Measurements from ENCODE around the gene PCGF1. TPM values are rescaled to one million over a fixed set of nuclear protein-coding genes. Genes with fewer than 3 reads are reported as not detected.

The PCGF1 gene
- total RNA-seq, 1 experiment from 2014 or later, result 39.9 TPM

DNA sequence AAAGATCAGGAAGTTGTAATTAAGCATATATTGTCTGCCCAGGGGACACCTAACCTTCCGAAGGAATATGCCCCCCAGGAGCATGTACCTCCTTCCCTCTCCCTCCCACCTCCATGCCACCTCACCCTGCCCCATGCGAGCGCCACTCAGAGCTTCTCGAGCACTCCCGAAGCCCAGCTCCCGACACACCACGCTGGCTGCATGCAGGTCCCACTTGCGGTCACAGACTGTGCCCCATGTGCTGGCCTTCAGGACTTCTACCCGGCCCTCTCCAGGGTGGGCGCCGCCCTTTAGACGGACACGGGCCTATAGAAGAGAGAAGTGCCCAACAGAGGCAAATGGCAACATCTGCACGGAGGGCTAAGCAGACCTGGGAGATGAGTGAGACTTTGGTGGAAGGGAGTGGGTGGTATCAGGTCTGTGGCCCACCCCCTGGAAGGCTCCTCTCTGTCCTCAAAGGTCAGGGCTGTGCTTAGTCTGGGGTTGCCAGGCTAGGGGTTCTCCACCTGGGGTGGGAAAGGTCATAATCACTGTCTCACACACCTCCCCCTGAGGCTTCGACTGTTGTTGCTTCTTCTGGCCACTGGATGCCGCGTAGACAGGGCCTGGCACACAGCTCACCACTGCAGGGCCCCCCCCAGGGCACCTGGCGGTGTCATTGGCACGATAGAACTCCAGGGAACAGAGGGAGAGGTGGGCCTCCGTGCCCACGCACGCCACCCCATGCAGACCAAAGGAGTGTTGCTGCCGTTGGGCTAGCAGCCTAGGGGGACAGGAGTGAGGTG, 28.9 kb upstream of the PCGF1 start:
- intact Hi-C loops (cut with micrococcal nuclease), result no loop called here
- CTCF ChIA-PET, result no interaction called here
- POLR2A ChIA-PET, result no interaction called here

DNA sequence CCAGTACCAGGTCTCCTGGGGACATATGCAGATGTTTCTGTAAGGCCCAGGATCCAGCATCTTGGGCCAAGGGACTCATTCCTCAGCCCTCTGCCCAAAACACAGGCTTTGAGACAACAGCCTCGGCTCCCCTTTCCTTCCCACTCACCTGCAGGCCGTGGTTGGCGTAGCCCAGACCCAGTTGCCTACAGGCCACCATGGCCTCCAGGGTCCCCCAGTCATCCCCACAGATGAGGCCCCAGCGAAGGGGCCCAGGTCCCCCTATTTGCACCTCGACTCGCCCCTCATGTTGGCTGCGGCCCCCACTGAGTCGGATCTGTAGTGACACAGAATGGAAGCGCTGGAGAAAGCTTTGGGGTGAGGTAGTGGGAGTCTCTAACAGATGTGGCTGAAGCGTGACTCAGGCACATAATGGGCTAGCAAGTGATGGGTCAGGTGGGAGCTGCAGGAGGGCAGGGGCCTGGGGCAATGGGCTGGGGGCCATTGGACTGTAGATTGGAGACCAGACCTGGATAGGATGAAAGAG, 28.0 kb upstream of the PCGF1 start:
- Histone ChIP-seq H3K4me2 (ENCODE audit: low read length) (no peak overlapping the region), H3K9me3 (ENCODE audit: control insufficient read depth in 1 of 2, insufficient read depth in 1 of 2, low read depth in 1 of 2, low read length in 2 of 2) (no peaks in the 10 kb centered on the region), H3K4me1 (ENCODE audit: control insufficient read depth in 1 of 2, insufficient read depth in 2 of 2, low read length in 2 of 2) (peaks cover 6 to 10% of the 10 kb centered on the region in 2 experiments), H3K27ac (ENCODE audit: low read depth, low read length) (no peak overlapping the region), H3K36me3 (ENCODE audit: control insufficient read depth in 1 of 2, insufficient read depth in 2 of 2, low read length in 2 of 2) (no peaks in the 10 kb centered on the region; a peak in 1 of 4 replicates), H3K27me3 (ENCODE audit: insufficient read depth, low read length) (no peaks in the 10 kb centered on the region), H3K79me2 (ENCODE audit: insufficient read depth, low read length) (peaks cover 4% of the 10 kb centered on the region; the same call in 1 of the 2 replicates), H3K9me2 (ENCODE audit: insufficient read depth) (no peaks in the 10 kb centered on the region), H2AFZ (ENCODE audit: low read depth, low read length, poor library complexity, severe bottlenecking) (no peak overlapping the region), H3K9ac (ENCODE audit: low read length) (no peak overlapping the region), H4K20me1 (ENCODE audit: insufficient read depth) (no peaks in the 10 kb centered on the region), H3K4me3 (replicated peaks in 1 of 2; ENCODE audit: low read depth in 1 of 2, low read length in 2 of 2) (no peak overlapping the region)
- DNase-seq (ENCODE audit: low read depth, low spot score), result no peak
- no TSS peak for BruUV-seq (replicated peaks)
- no peak for ATAC-seq
- ChIA-PET RAD21 (ENCODE audit: low non-redundant PET in 1 of 2, low total read pairs in 2 of 2, uncharacterized antibody in 2 of 2, unreplicated experiment in 2 of 2) (no interaction called here), POLR2A (no interaction called here), CTCF (no interaction called here)
- intact Hi-C loops (cut with micrococcal nuclease), result no loop called here
- TF ChIP-seq SP1 (IDR thresholded peaks at IDR 0.05; ENCODE audit: low read depth) (no peak), CBX3 (IDR thresholded peaks at IDR 0.05; ENCODE audit: low read depth) (no peak), SIN3A (IDR thresholded peaks at IDR 0.05; ENCODE audit: low read depth) (no peak), POLR2A (IDR thresholded peaks at IDR 0.05; ENCODE audit: borderline replicate concordance, extremely low read depth, insufficient read depth, insufficient read length) (no peak), YY1 (IDR thresholded peaks at IDR 0.05; ENCODE audit: extremely low read depth, insufficient replicate concordance, low read depth, low read length) (no peak), EGR1 (IDR thresholded peaks at IDR 0.05; ENCODE audit: low read depth) (no peak), SRF (IDR thresholded peaks at IDR 0.05; ENCODE audit: low read depth) (no peak), TCF7L2 (IDR thresholded peaks at IDR 0.05; ENCODE audit: borderline replicate concordance, extremely low read depth, insufficient read depth, insufficient read length) (no peak)
- TF ChIP-seq, protein P1, sequence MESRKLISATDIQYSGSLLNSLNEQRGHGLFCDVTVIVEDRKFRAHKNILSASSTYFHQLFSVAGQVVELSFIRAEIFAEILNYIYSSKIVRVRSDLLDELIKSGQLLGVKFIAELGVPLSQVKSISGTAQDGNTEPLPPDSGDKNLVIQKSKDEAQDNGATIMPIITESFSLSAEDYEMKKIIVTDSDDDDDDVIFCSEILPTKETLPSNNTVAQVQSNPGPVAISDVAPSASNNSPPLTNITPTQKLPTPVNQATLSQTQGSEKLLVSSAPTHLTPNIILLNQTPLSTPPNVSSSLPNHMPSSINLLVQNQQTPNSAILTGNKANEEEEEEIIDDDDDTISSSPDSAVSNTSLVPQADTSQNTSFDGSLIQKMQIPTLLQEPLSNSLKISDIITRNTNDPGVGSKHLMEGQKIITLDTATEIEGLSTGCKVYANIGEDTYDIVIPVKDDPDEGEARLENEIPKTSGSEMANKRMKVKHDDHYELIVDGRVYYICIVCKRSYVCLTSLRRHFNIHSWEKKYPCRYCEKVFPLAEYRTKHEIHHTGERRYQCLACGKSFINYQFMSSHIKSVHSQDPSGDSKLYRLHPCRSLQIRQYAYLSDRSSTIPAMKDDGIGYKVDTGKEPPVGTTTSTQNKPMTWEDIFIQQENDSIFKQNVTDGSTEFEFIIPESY (IDR thresholded peaks at IDR 0.05; ENCODE audit: extremely low read depth, insufficient replicate concordance, low read length), result no peak
- TF ChIP-seq, protein P2, sequence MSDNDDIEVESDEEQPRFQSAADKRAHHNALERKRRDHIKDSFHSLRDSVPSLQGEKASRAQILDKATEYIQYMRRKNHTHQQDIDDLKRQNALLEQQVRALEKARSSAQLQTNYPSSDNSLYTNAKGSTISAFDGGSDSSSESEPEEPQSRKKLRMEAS (IDR thresholded peaks at IDR 0.05), result no peak
- TF ChIP-seq, protein P3, sequence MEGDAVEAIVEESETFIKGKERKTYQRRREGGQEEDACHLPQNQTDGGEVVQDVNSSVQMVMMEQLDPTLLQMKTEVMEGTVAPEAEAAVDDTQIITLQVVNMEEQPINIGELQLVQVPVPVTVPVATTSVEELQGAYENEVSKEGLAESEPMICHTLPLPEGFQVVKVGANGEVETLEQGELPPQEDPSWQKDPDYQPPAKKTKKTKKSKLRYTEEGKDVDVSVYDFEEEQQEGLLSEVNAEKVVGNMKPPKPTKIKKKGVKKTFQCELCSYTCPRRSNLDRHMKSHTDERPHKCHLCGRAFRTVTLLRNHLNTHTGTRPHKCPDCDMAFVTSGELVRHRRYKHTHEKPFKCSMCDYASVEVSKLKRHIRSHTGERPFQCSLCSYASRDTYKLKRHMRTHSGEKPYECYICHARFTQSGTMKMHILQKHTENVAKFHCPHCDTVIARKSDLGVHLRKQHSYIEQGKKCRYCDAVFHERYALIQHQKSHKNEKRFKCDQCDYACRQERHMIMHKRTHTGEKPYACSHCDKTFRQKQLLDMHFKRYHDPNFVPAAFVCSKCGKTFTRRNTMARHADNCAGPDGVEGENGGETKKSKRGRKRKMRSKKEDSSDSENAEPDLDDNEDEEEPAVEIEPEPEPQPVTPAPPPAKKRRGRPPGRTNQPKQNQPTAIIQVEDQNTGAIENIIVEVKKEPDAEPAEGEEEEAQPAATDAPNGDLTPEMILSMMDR (IDR thresholded peaks at IDR 0.05 in 2 of 3, conservative IDR thresholded peaks at IDR 0.05 in 1 of 3; ENCODE audit: borderline replicate concordance in 1 of 3, insufficient read depth in 1 of 3, low read depth in 2 of 3, low read length in 2 of 3), result no peak

More for the DNA sequence above, 28.9 kb upstream of the PCGF1 start:
- RAD21 ChIA-PET (ENCODE audit: low non-redundant PET in 1 of 2, low total read pairs in 2 of 2, uncharacterized antibody in 2 of 2, unreplicated experiment in 2 of 2), result no interaction called here
- Histone ChIP-seq H3K9me2 (ENCODE audit: insufficient read depth) (no peaks in the 10 kb centered on the region), H3K4me3 (replicated peaks in 1 of 2; ENCODE audit: low read depth in 1 of 2, low read length in 2 of 2) (no peak overlapping the region), H3K9me3 (ENCODE audit: control insufficient read depth in 1 of 2, insufficient read depth in 1 of 2, low read depth in 1 of 2, low read length in 2 of 2) (no peaks in the 10 kb centered on the region), H3K4me2 (ENCODE audit: low read length) (no peak overlapping the region), H3K9ac (ENCODE audit: low read length) (no peak overlapping the region), H3K27ac (ENCODE audit: low read depth, low read length) (no peak overlapping the region), H4K20me1 (ENCODE audit: insufficient read depth) (no peaks in the 10 kb centered on the region), H3K36me3 (ENCODE audit: control insufficient read depth in 1 of 2, insufficient read depth in 2 of 2, low read length in 2 of 2) (no peaks in the 10 kb centered on the region; a peak in 1 of 4 replicates), H3K79me2 (ENCODE audit: insufficient read depth, low read length) (no peaks in the 10 kb centered on the region), H2AFZ (ENCODE audit: low read depth, low read length, poor library complexity, severe bottlenecking) (no peak overlapping the region), H3K4me1 (ENCODE audit: control insufficient read depth in 1 of 2, insufficient read depth in 2 of 2, low read length in 2 of 2) (peaks cover 0 to 2% of the 10 kb centered on the region in 2 experiments; a peak in 1 of 4 replicates), H3K27me3 (ENCODE audit: insufficient read depth, low read length) (no peaks in the 10 kb centered on the region)
- no peak for TF ChIP-seq SIN3A (IDR thresholded peaks at IDR 0.05; ENCODE audit: low read depth)
- TF ChIP-seq EZH2phosphoT487 (IDR thresholded peaks at IDR 0.05; ENCODE audit: borderline replicate concordance), result no peak
- no peak for TF ChIP-seq RAD21 (IDR thresholded peaks at IDR 0.05; ENCODE audit: low read depth)
- TF ChIP-seq, protein P4, sequence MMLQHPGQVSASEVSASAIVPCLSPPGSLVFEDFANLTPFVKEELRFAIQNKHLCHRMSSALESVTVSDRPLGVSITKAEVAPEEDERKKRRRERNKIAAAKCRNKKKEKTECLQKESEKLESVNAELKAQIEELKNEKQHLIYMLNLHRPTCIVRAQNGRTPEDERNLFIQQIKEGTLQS (IDR thresholded peaks at IDR 0.05), result no peak
- no peak for TF ChIP-seq ZFX (IDR thresholded peaks at IDR 0.05)
- no peak for TF ChIP-seq CEBPB (IDR thresholded peaks at IDR 0.05; ENCODE audit: low read depth)
- TF ChIP-seq SP1 (IDR thresholded peaks at IDR 0.05; ENCODE audit: low read depth), result no peak
- TF ChIP-seq TCF7L2 (IDR thresholded peaks at IDR 0.05; ENCODE audit: borderline replicate concordance, extremely low read depth, insufficient read depth, insufficient read length), result no peak
- no peak for DNase-seq (ENCODE audit: low read depth, low spot score)
- ATAC-seq, result peak; percentile 43; the same call in 1 of the 2 replicates
- no TSS peak for BruUV-seq (replicated peaks)
